CD4-positive, alpha-beta T cell treated with Interferon alpha-2 for 1 hour (primary cell): Measurements from ENCODE around the gene SLC6A18.

Experiments used
- DNase-seq, 2 donors: peaks; one replicate each; pipeline ENCODE4 v3.0.0-alpha.2; 2020 to 2022

Gene SLC6A18

GRCh38 chr5:1203968-1204692 lies 21.1 kb upstream of the SLC6A18 start:
- DNase-seq = no peak

- no peak for DNase-seq
These were observed 20.4 kb upstream of the SLC6A18 start for GRCh38 chr5:1204693-1205242.

GRCh38 chr5:1205255-1206180 lies 19.7 kb upstream of the SLC6A18 start:
- no peak for DNase-seq

GRCh38 chr5:1206521-1207412 lies 18.4 kb upstream of the SLC6A18 start:
- DNase-seq = no peak

GRCh38 chr5:1207555-1207954 lies 17.6 kb upstream of the SLC6A18 start:
- DNase-seq = no peak

GRCh38 chr5:1208221-1208742 lies 16.9 kb upstream of the SLC6A18 start:
- no peak for DNase-seq

- no peak for DNase-seq
These were observed 16.3 kb upstream of the SLC6A18 start for GRCh38 chr5:1208743-1209488.

- no peak for DNase-seq
These were observed 15.7 kb upstream of the SLC6A18 start for GRCh38 chr5:1209489-1209852.

- DNase-seq = no peak
These were observed 15.0 kb upstream of the SLC6A18 start for GRCh38 chr5:1209896-1210776.

GRCh38 chr5:1210832-1211251 lies 14.3 kb upstream of the SLC6A18 start:
- no peak for DNase-seq

- no peak for DNase-seq
These were observed 13.5 kb upstream of the SLC6A18 start for GRCh38 chr5:1211701-1212100.

GRCh38 chr5:1212271-1212670 lies 12.9 kb upstream of the SLC6A18 start:
- DNase-seq = no peak

- no peak for DNase-seq
These were observed 12.3 kb upstream of the SLC6A18 start for GRCh38 chr5:1212881-1213280.

GRCh38 chr5:1213508-1214162 lies 11.5 kb upstream of the SLC6A18 start:
- DNase-seq = no peak

GRCh38 chr5:1214163-1214935 lies 10.8 kb upstream of the SLC6A18 start:
- no peak for DNase-seq

GRCh38 chr5:1214936-1215220 lies 10.3 kb upstream of the SLC6A18 start:
- no peak for DNase-seq

- DNase-seq = no peak
These were observed 9.7 kb upstream of the SLC6A18 start for GRCh38 chr5:1215320-1216096.

GRCh38 chr5:1216211-1216917 lies 8.8 kb upstream of the SLC6A18 start:
- DNase-seq = no peak
